HAP-1 (cell line): ENCODE measurements around the gene ITGB4.

Experiments
- DNase-seq, 2 experiments: peaks; one replicate each; pipeline ENCODE4 v3.0.0-alpha.2; 2016 to 2020; ENCODE audit warnings: low spot score in 2 of 2
- H3K27me3 ChIP-seq: fragments of 250-450 bp; sonication (Bioruptor Pico); 2 replicates; pipeline ENCODE4 v1.5.1; 2020; ENCODE audit warnings: low read depth, mild to moderate bottlenecking, moderate library complexity
- H3K36me3 ChIP-seq: fragments of 250-450 bp; sonication (Bioruptor Pico); replicated peaks from 2 replicates; pipeline ENCODE4 v1.5.1; 2020; ENCODE audit warnings: mild to moderate bottlenecking
- H3K4me1 ChIP-seq: fragments of 250-450 bp; sonication (Bioruptor Pico); 2 replicates; pipeline ENCODE4 v1.5.1; 2020; ENCODE audit warnings: mild to moderate bottlenecking
- H3K4me3 ChIP-seq: fragments of 250-450 bp; sonication (Bioruptor Pico); 2 replicates; pipeline ENCODE4 v1.5.1; 2020; ENCODE audit warnings: mild to moderate bottlenecking, moderate library complexity
- H3K9me3 ChIP-seq: fragments of 250-450 bp; sonication (Bioruptor Pico); 2 replicates; pipeline ENCODE4 v1.5.1; 2020; ENCODE audit warnings: mild to moderate bottlenecking, moderate library complexity
- in situ Hi-C: fragments of 300-500 bp; cut with MboI; formaldehyde crosslinking; loops from 3 replicates; pipeline ENCODE4 v1.14.3; 2020; ENCODE audit warnings: low sequenced_read_pairs, inconsistent platforms, mixed read lengths

ITGB4 gene

GRCh38 chr17:75748706-75749105 is 27.4 kb downstream of the ITGB4 start:
- in situ Hi-C loops, result no loop called here
- H3K9me3 ChIP-seq, result no peaks in the 10 kb centered on the region
- peaks cover 2% of the 10 kb centered on the region for H3K4me1 ChIP-seq
- no peak for DNase-seq
- no peaks in the 10 kb centered on the region for H3K27me3 ChIP-seq
- no peaks in the 10 kb centered on the region for H3K36me3 ChIP-seq
- no peak overlapping the region for H3K4me3 ChIP-seq

- Histone ChIP-seq H3K4me1 (peaks cover 7% of the 10 kb centered on the region), H3K27me3 (no peaks in the 10 kb centered on the region), H3K36me3 (no peaks in the 10 kb centered on the region), H3K9me3 (no peaks in the 10 kb centered on the region), H3K4me3 (no peak overlapping the region)
- in situ Hi-C loops, result no loop called here
- peak; percentile 42 to 93 for DNase-seq
Measured at GRCh38 chr17:75749545-75750389, 28.5 kb downstream of the ITGB4 start.

- Histone ChIP-seq H3K27me3 (no peaks in the 10 kb centered on the region), H3K9me3 (no peaks in the 10 kb centered on the region), H3K4me3 (no peak overlapping the region), H3K36me3 (no peaks in the 10 kb centered on the region), H3K4me1 (peaks cover 7% of the 10 kb centered on the region)
- in situ Hi-C loops, result no loop called here
- DNase-seq, result no peak
Measured at GRCh38 chr17:75750661-75751423, 29.6 kb downstream of the ITGB4 start.

- Histone ChIP-seq H3K9me3 (no peaks in the 10 kb centered on the region), H3K4me3 (no peak overlapping the region), H3K27me3 (no peaks in the 10 kb centered on the region), H3K36me3 (no peaks in the 10 kb centered on the region), H3K4me1 (peaks cover 7% of the 10 kb centered on the region)
- no peak for DNase-seq
- in situ Hi-C loops, result no loop called here
Measured at GRCh38 chr17:75751676-75752404, 30.6 kb downstream of the ITGB4 start.

DNA sequence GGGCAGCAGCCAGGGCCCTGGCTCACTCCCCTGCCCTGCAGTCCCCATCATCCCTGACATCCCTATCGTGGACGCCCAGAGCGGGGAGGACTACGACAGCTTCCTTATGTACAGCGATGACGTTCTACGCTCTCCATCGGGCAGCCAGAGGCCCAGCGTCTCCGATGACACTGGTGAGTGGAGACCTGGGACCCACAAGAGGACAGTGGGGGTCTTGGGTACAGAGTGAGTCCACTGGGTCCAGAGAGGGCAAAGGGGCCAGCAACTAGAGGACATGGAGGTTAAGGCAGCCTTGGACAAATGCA is 31.1 kb downstream of the ITGB4 start:
- in situ Hi-C loops, result no loop called here
- no peaks in the 10 kb centered on the region for H3K9me3 ChIP-seq
- H3K27me3 ChIP-seq, result no peaks in the 10 kb centered on the region
- peaks cover 7% of the 10 kb centered on the region for H3K4me1 ChIP-seq
- no peaks in the 10 kb centered on the region for H3K36me3 ChIP-seq
- no peak overlapping the region for H3K4me3 ChIP-seq
- DNase-seq, result no peak

DNA sequence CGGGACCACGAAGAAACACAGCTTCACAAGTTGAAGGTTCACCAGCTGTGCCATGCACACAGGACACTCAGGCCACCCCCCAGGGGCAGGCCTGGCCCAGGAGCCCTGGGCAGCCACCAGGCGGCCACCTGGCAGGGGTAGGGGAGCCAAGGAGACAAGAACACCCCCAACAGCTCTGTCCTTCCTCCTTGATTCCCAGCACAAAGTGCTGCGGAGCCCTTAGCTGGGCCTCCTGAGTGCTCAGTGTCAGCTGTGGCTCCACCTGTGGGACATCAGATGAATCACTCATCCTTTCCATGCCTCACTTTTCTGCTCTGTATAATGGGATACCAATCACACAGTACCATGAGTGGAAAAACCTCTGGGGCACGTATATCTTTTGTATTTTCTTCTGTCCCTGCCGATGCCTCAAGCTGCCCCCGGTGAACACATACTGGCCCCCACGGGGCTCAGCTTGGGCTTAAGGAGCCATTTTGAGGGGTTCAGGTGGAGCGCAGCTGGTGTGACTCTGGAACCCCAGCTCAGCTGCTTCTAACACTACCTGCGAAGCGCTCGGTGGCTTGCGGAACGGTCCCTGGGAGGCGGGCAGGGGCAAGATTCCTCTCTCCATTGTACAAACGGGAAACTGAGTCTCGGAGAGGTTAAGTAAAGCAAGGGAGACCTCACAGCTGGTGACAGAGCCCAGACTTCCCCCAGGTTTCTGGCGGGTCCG is 31.7 kb downstream of the ITGB4 start:
- no peaks in the 10 kb centered on the region for H3K27me3 ChIP-seq
- no peaks in the 10 kb centered on the region for H3K36me3 ChIP-seq
- peak overlapping the region; percentile 31 for H3K4me3 ChIP-seq
- DNase-seq, result no peak
- peaks cover 7% of the 10 kb centered on the region for H3K4me1 ChIP-seq
- H3K9me3 ChIP-seq, result no peaks in the 10 kb centered on the region
- in situ Hi-C loops, result no loop called here

GRCh38 chr17:75753514-75754377 is 32.5 kb downstream of the ITGB4 start:
- Histone ChIP-seq H3K36me3 (no peaks in the 10 kb centered on the region), H3K9me3 (no peaks in the 10 kb centered on the region), H3K4me3 (peak overlapping the region; percentile 31), H3K27me3 (no peaks in the 10 kb centered on the region), H3K4me1 (peaks cover 7% of the 10 kb centered on the region)
- DNase-seq, result peak; percentile 68 to 89
- in situ Hi-C loops, result no loop called here

DNA sequence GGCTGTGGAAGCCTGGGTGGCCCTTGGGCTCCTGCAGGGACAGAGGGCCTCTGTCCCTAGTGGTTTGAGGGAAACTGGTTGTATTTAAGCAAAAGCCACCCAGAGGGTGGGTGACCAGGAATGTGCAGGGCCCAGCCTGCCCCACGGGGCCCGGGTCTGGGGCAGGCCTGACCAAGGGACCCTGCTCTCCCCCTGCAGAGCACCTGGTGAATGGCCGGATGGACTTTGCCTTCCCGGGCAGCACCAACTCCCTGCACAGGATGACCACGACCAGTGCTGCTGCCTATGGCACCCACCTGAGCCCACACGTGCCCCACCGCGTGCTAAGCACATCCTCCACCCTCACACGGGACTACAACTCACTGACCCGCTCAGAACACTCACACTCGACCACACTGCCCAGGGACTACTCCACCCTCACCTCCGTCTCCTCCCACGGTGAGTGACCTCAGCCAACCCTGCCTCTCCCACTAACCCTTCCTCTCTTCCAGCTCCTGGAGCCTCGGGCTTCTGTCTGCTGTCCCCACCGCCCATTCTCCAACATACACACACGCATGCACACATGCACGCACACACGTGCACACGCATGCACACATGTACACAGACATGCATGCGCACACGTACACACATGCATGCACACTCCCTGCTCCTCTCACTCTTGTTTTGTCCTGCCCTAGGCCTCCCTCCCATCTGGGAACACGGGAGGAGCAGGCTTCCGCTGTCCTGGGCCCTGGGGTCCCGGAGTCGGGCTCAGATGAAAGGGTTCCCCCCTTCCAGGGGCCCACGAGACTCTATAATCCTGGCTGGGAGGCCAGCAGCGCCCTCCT is 33.3 kb downstream of the ITGB4 start:
- peak in 1 of 2 experiments; percentile 26 for DNase-seq
- H3K9me3 ChIP-seq, result no peaks in the 10 kb centered on the region
- H3K27me3 ChIP-seq, result no peaks in the 10 kb centered on the region
- no peak overlapping the region; the same call in 1 of the 2 replicates for H3K4me3 ChIP-seq
- H3K4me1 ChIP-seq, result peaks cover 7% of the 10 kb centered on the region
- H3K36me3 ChIP-seq, result no peaks in the 10 kb centered on the region
- in situ Hi-C loops, result no loop called here

DNA sequence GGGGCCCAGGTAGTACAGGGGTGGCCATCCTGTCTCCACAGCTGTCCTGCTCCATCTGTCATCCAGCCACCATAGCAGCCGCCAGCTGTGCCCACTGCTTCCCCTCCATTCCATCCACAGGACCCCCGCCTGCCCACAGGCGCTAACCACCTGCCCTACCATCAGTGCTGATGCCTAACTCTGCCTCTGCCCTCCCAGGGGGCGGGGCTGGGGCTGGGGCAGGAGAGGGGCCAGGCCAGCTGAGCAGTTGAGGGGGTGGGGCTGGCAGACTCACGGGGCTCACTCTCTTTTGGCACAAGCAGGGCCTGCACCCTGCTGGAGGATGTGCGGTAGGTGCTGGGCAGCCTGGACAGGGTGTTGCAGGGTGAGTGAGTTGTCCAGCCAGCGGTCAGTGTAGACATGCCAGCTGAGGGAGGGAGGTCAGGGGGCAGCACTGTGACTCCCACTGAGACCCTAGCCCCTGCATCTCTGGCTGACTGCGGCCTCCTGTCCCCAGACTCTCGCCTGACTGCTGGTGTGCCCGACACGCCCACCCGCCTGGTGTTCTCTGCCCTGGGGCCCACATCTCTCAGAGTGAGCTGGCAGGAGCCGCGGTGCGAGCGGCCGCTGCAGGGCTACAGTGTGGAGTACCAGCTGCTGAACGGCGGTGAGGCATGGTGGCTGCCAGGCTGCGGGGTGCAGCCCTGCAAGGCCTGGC is 34.1 kb downstream of the ITGB4 start:
- Histone ChIP-seq H3K4me3 (no peak overlapping the region), H3K9me3 (no peaks in the 10 kb centered on the region), H3K36me3 (no peaks in the 10 kb centered on the region), H3K4me1 (peaks cover 7% of the 10 kb centered on the region), H3K27me3 (no peaks in the 10 kb centered on the region)
- in situ Hi-C loops, result no loop called here
- DNase-seq, result peak in 1 of 2 experiments; percentile 27

- in situ Hi-C loops, result no loop called here
Measured at GRCh38 chr17:75755990-75756389, 34.7 kb downstream of the ITGB4 start.

DNA sequence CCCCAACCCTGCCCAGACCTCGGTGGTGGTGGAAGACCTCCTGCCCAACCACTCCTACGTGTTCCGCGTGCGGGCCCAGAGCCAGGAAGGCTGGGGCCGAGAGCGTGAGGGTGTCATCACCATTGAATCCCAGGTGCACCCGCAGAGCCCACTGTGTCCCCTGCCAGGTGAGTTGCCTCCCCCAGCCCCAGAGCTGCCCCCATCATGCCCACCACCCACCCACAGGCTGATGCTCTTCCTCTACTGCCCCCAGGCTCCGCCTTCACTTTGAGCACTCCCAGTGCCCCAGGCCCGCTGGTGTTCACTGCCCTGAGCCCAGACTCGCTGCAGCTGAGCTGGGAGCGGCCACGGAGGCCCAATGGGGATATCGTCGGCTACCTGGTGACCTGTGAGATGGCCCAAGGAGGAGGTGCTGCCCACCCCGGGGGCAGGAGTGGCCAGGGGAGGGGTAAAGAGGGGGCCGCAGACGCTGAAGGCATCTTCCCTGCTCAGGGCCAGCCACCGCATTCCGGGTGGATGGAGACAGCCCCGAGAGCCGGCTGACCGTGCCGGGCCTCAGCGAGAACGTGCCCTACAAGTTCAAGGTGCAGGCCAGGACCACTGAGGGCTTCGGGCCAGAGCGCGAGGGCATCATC is 35.3 kb downstream of the ITGB4 start:
- DNase-seq, result no peak
- H3K27me3 ChIP-seq, result no peaks in the 10 kb centered on the region

More at GRCh38 chr17:75755990-75756389, 34.7 kb downstream of the ITGB4 start:
- peaks cover 7% of the 10 kb centered on the region for H3K4me1 ChIP-seq
- no peak overlapping the region for H3K4me3 ChIP-seq
- H3K27me3 ChIP-seq, result no peaks in the 10 kb centered on the region
- H3K9me3 ChIP-seq, result no peaks in the 10 kb centered on the region
- no peaks in the 10 kb centered on the region for H3K36me3 ChIP-seq
- no peak for DNase-seq

More for the DNA sequence above, 35.3 kb downstream of the ITGB4 start:
- Histone ChIP-seq H3K4me3 (no peak overlapping the region), H3K9me3 (no peaks in the 10 kb centered on the region), H3K4me1 (peaks cover 7% of the 10 kb centered on the region), H3K36me3 (no peaks in the 10 kb centered on the region)
- in situ Hi-C loops, result no loop called here
